Renal pelvis (tissue), 4 donors: Measurements from ENCODE around the gene CA5A. TPM values are rescaled to one million over a fixed set of nuclear protein-coding genes. Genes with fewer than 3 reads are reported as not detected.
"Not testable (repeated sequence)": the region's sequence is repeated elsewhere in the genome, so short reads cannot be mapped to it uniquely, and the experiment has no call there.

Source experiments
- DNase-seq: peaks from one replicate; pipeline ENCODE4 v3.0.0-alpha.2; 2013
- polyA plus RNA-seq, 3 donors: library from polyadenylated mRNA; unstranded; fragments of 120-200 nt; gene quantifications; one replicate each; pipeline ENCODE4 v1.2.1, GENCODE V29; 2013; ENCODE audit not compliant: insufficient read length in 3 of 3

CA5A gene
- polyA plus RNA-seq, 3 donors = 0.16 to 0.25 (median 0.17) TPM

- not testable (repeated sequence) for DNase-seq
Observed at GRCh38 chr16:87896176-87896890, 40.0 kb downstream of the CA5A start.

- DNase-seq = no peak
Observed at GRCh38 chr16:87895641-87896141, 40.6 kb downstream of the CA5A start.

GRCh38 chr16:87894005-87894404 lies 42.3 kb downstream of the CA5A start:
- DNase-seq = not testable (repeated sequence)

GRCh38 chr16:87891764-87892163 lies 44.6 kb downstream of the CA5A start:
- no peak for DNase-seq

- DNase-seq = not testable (repeated sequence)
Observed at GRCh38 chr16:87889762-87890161, 46.6 kb downstream of the CA5A start.

GRCh38 chr16:87888346-87888745 lies 48.0 kb downstream of the CA5A start:
- not testable (repeated sequence) for DNase-seq

- not testable (repeated sequence) for DNase-seq
Observed at GRCh38 chr16:87887931-87888330, 48.4 kb downstream of the CA5A start.

- DNase-seq = not testable (repeated sequence)
Observed at GRCh38 chr16:87885371-87885967, 50.9 kb downstream of the CA5A start.

- DNase-seq = no peak
Observed at GRCh38 chr16:87882436-87883019, 53.8 kb downstream of the CA5A start.

GRCh38 chr16:87881324-87882200 lies 54.8 kb downstream of the CA5A start:
- no peak for DNase-seq

GRCh38 chr16:87880117-87880696 lies 56.1 kb downstream of the CA5A start:
- DNase-seq = no peak

GRCh38 chr16:87879411-87880013 lies 56.8 kb downstream of the CA5A start:
- DNase-seq = not testable (repeated sequence)

- DNase-seq = no peak
Observed at GRCh38 chr16:87878704-87879103, 57.6 kb downstream of the CA5A start.

GRCh38 chr16:87877942-87878507 lies 58.3 kb downstream of the CA5A start:
- DNase-seq = no peak

GRCh38 chr16:87874639-87875427 lies 61.5 kb downstream of the CA5A start:
- DNase-seq = no peak

- not testable (repeated sequence) for DNase-seq
Observed at GRCh38 chr16:87870418-87871291, 65.7 kb downstream of the CA5A start.

- DNase-seq = not testable (repeated sequence)
Observed at GRCh38 chr16:87869879-87870417, 66.4 kb downstream of the CA5A start.

- DNase-seq = not testable (repeated sequence)
Observed at GRCh38 chr16:87869061-87869878, 67.1 kb downstream of the CA5A start, which contains the start of gene SLC7A5. SLC7A5 (minus strand) TSS chr16:87869507; CDS start chr16:87869422, 85 bp downstream.
